H9 (cell line): ENCODE results near the gene LRRK2. TPM values are rescaled to one million over a fixed set of nuclear protein-coding genes. Genes with fewer than 3 reads are reported as not detected.

ENCODE experiments used
- DNase-seq: peaks from one replicate; pipeline ENCODE4 v3.0.0-alpha.2; 2017
- H2AFZ ChIP-seq: one replicate; pipeline ENCODE4 v1.6.1; 2013; ENCODE audit warnings: mild to moderate bottlenecking, low read length, control low read depth, moderate library complexity
- H2AK5ac ChIP-seq: 2 replicates; pipeline ENCODE4 v1.6.1; 2013; ENCODE audit warnings: low read length, control low read depth, mixed read lengths; ENCODE audit not compliant: insufficient read length
- H2BK120ac ChIP-seq: one replicate; pipeline ENCODE4 v1.6.1; 2013; ENCODE audit warnings: low read depth, mild to moderate bottlenecking, low read length, control low read depth, inconsistent platforms; ENCODE audit not compliant: poor library complexity, severe bottlenecking
- H2BK12ac ChIP-seq: 2 replicates; pipeline ENCODE4 v1.6.1; 2013; ENCODE audit warnings: low read length, control low read depth, mixed read lengths, low read depth; ENCODE audit not compliant: insufficient read length
- H2BK15ac ChIP-seq: 2 replicates; pipeline ENCODE4 v1.6.1; 2013; ENCODE audit warnings: low read depth, low read length, control low read depth
- H2BK20ac ChIP-seq: one replicate; pipeline ENCODE4 v1.6.1; 2013; ENCODE audit warnings: low read depth, mild to moderate bottlenecking, low read length, control low read depth, inconsistent platforms; ENCODE audit not compliant: poor library complexity, severe bottlenecking
- H2BK5ac ChIP-seq: 2 replicates; pipeline ENCODE4 v1.6.1; 2013; ENCODE audit warnings: low read length, control low read depth, mixed read lengths; ENCODE audit not compliant: insufficient read length
- H3K14ac ChIP-seq: 2 replicates; pipeline ENCODE4 v1.6.1; 2013; ENCODE audit warnings: low read length, control low read depth; ENCODE audit not compliant: insufficient read depth
- H3K18ac ChIP-seq: 2 replicates; pipeline ENCODE4 v1.6.1; 2013; ENCODE audit warnings: low read depth, mild to moderate bottlenecking, mixed read lengths, low read length, control low read depth; ENCODE audit not compliant: insufficient read length
- H3K23ac ChIP-seq: 2 replicates; pipeline ENCODE4 v1.6.1; 2013; ENCODE audit warnings: low read length, control low read depth, mixed read lengths, low read depth; ENCODE audit not compliant: insufficient read length
- H3K23me2 ChIP-seq: 2 replicates; pipeline ENCODE4 v1.6.1; 2013; ENCODE audit warnings: low read depth, mild to moderate bottlenecking, mixed read lengths, low read length, control low read depth; ENCODE audit not compliant: insufficient read length, poor library complexity, severe bottlenecking
- H3K27ac ChIP-seq: 2 replicates; pipeline ENCODE4 v1.5.1; 2013; ENCODE audit warnings: low read length, control low read depth, mixed read lengths, low read depth; ENCODE audit not compliant: insufficient read length
- H3K27me3 ChIP-seq: 2 replicates; pipeline ENCODE4 v1.6.1; 2013; ENCODE audit warnings: low read length, control low read depth, inconsistent platforms; ENCODE audit not compliant: insufficient read depth
- H3K4ac ChIP-seq: 2 replicates; pipeline ENCODE4 v1.6.1; 2013; ENCODE audit warnings: low read depth, mild to moderate bottlenecking, control low read depth, inconsistent platforms, low read length, moderate library complexity
- H3K4me1 ChIP-seq: 2 replicates; pipeline ENCODE4 v1.6.1; 2013; ENCODE audit warnings: low read length, control low read depth, inconsistent platforms; ENCODE audit not compliant: insufficient read depth
- H3K4me2 ChIP-seq: 2 replicates; pipeline ENCODE4 v1.6.1; 2013; ENCODE audit warnings: low read length, control low read depth, mixed read lengths; ENCODE audit not compliant: insufficient read length, insufficient read depth
- H3K56ac ChIP-seq: 2 replicates; pipeline ENCODE4 v1.6.1; 2013; ENCODE audit warnings: low read depth, mild to moderate bottlenecking, mixed read lengths, low read length, control low read depth; ENCODE audit not compliant: insufficient read length
- H3K79me1 ChIP-seq: 2 replicates; pipeline ENCODE4 v1.6.1; 2013; ENCODE audit warnings: low read depth, mild to moderate bottlenecking, moderate library complexity, low read length, control low read depth, inconsistent platforms; ENCODE audit not compliant: insufficient read depth, poor library complexity, severe bottlenecking
- H3K79me2 ChIP-seq: 2 replicates; pipeline ENCODE4 v1.6.1; 2013; ENCODE audit warnings: low read length, control low read depth, inconsistent platforms; ENCODE audit not compliant: insufficient read depth
- H3K9ac ChIP-seq: 2 replicates; pipeline ENCODE4 v1.6.1; 2013; ENCODE audit warnings: low read length, control low read depth, mixed read lengths; ENCODE audit not compliant: insufficient read length; ENCODE audit errors: extremely low read depth
- H3K9me3 ChIP-seq: one replicate; pipeline ENCODE4 v1.6.1; 2013; ENCODE audit warnings: low read depth, low read length, inconsistent platforms; ENCODE audit not compliant: control insufficient read depth
- H3T11ph ChIP-seq: one replicate; pipeline ENCODE4 v1.6.1; 2013; ENCODE audit warnings: mild to moderate bottlenecking, low read length, control low read depth, inconsistent platforms
- H4K20me1 ChIP-seq: one replicate; pipeline ENCODE4 v1.6.1; 2013; ENCODE audit not compliant: control insufficient read depth, insufficient read length, insufficient read depth
- H4K5ac ChIP-seq: 2 replicates; pipeline ENCODE4 v1.6.1; 2013; ENCODE audit warnings: low read depth, mild to moderate bottlenecking, mixed read lengths, low read length, control low read depth; ENCODE audit not compliant: insufficient read length
- H4K8ac ChIP-seq: replicated peaks from 2 replicates; pipeline ENCODE4 v1.6.1; 2013; ENCODE audit warnings: low read length, control low read depth, mixed read lengths, low read depth; ENCODE audit not compliant: insufficient read length
- H4K91ac ChIP-seq: 2 replicates; pipeline ENCODE4 v1.6.1; 2013; ENCODE audit warnings: low read depth, mild to moderate bottlenecking, moderate library complexity, mixed read lengths, low read length, control low read depth; ENCODE audit not compliant: insufficient read length
- H3K27ac Mint-ChIP-seq, 3 experiments: 2 replicates in 2 of 3; 3 replicates in 1 of 3; pipeline ENCODE4 v1.8.0; 2020 to 2021; ENCODE audit warnings: mixed read lengths in 3 of 3, mild to moderate bottlenecking in 1 of 3, moderate library complexity in 1 of 3
- H3K27me3 Mint-ChIP-seq: 2 replicates; pipeline ENCODE4 v1.8.0; 2021; ENCODE audit warnings: low read depth, mild to moderate bottlenecking, moderate library complexity, mixed read lengths
- H3K36me3 Mint-ChIP-seq, 3 experiments: 2 replicates in 2 of 3; 3 replicates in 1 of 3; pipeline ENCODE4 v1.8.0; 2020 to 2021; ENCODE audit warnings: low read depth in 3 of 3, mixed read lengths in 3 of 3; ENCODE audit not compliant: insufficient read depth in 1 of 3
- H3K4me1 Mint-ChIP-seq, 2 experiments: 2 replicates each; pipeline ENCODE4 v1.8.0; 2020; ENCODE audit warnings: mixed read lengths in 2 of 2
- H3K4me3 Mint-ChIP-seq, 2 experiments: 2 replicates in 1 of 2; 3 replicates in 1 of 2; pipeline ENCODE4 v1.8.0; 2020 to 2021; ENCODE audit warnings: mild to moderate bottlenecking in 2 of 2, mixed read lengths in 2 of 2, moderate library complexity in 1 of 2
- H3K9me3 Mint-ChIP-seq, 2 experiments: 2 replicates in 1 of 2; 3 replicates in 1 of 2; pipeline ENCODE4 v1.8.0; 2020; ENCODE audit warnings: mild to moderate bottlenecking in 2 of 2, mixed read lengths in 2 of 2, moderate library complexity in 1 of 2
- CTCF ChIP-seq: fragments of 200-600 bp; sonication (generic); conservative IDR thresholded peaks from 3 replicates; pipeline ENCODE4 v1.8.0; 2021; ENCODE audit warnings: antibody characterized with exemption, mild to moderate bottlenecking
- WGBS: extraction: QIAGEN DNeasy Blood & Tissue Kit; methylation state at CpG from one replicate; pipeline ENCODE4 v1.1.7; 2013; ENCODE audit warnings: missing lambda C conversion rate, low lambda C conversion rate, mixed read lengths; ENCODE audit not compliant: insufficient read length; ENCODE audit errors: extremely low coverage; 5-methylcytosine and 5-hydroxymethylcytosine counted together
- total RNA-seq: library from RNA; stranded (reverse); gene quantifications from 2 replicates; pipeline ENCODE4 v1.2.1, GENCODE V29; 2021

Gene LRRK2
- total RNA-seq, 1 experiment from 2014 or later: 0.17 TPM

- Histone ChIP-seq H2BK12ac (no peak overlapping the region), H3K79me1 (no peaks in the 10 kb centered on the region), H2BK5ac (no peak overlapping the region), H3K4me1 (no peaks in the 10 kb centered on the region), H3T11ph (no peak overlapping the region), H3K9me3 (no peaks in the 10 kb centered on the region), H4K8ac (no peak overlapping the region), H3K9ac (no peak overlapping the region), H4K91ac (no peak overlapping the region), H2AK5ac (no peak overlapping the region), H3K14ac (no peak overlapping the region), H2BK15ac (no peak overlapping the region), H3K56ac (no peak overlapping the region), H3K27ac (no peak overlapping the region), H3K18ac (no peak overlapping the region), H2BK20ac (no peak overlapping the region), H3K23ac (no peak overlapping the region), H2AFZ (no peak overlapping the region), H2BK120ac (no peak overlapping the region), H3K4ac (no peak overlapping the region), H3K79me2 (no peaks in the 10 kb centered on the region), H3K23me2 (no peaks in the 10 kb centered on the region), H3K27me3 (no peaks in the 10 kb centered on the region), H3K4me2 (no peak overlapping the region), H4K5ac (no peak overlapping the region), H4K20me1 (no peaks in the 10 kb centered on the region)
- H3K4me1 Mint-ChIP-seq: no peaks in the 10 kb centered on the region
- no peak for TF ChIP-seq CTCF
- WGBS: no CpG with 5 or more reads among the region's 10 CpGs
- DNase-seq: no peak
- no peaks in the 10 kb centered on the region for H3K36me3 Mint-ChIP-seq
- H3K27ac Mint-ChIP-seq: no peak overlapping the region
- H3K9me3 Mint-ChIP-seq: no peaks in the 10 kb centered on the region
- no peak overlapping the region for H3K4me3 Mint-ChIP-seq
- H3K27me3 Mint-ChIP-seq: no peaks in the 10 kb centered on the region
These were observed 89.1 kb downstream of the LRRK2 start for GRCh38 chr12:40313928-40314327.
